ENCODE data around the gene GRHL3.

The GRHL3 gene

DNA sequence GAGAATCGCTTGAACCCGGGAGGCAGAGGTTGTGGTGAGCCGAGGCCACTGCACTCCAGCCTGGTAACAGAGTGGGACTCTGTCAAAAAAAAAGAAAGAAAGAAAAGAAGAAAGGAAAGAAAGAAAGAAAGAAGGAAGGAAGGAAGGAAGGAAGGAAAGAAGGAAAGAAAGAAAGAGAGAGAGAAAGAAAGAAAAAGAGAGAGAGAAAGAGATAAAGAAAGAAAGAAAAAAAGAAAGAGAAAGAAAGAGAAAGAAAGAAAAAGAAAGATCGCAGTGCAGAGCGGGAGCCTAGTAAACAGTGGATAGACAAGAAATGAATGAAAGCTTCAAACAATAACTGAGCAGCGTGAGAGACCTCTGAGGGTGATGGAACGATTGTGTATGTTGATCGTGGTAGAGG is 20.6 kb upstream of the GRHL3 start:
- TF ChIP-seq, protein P1, sequence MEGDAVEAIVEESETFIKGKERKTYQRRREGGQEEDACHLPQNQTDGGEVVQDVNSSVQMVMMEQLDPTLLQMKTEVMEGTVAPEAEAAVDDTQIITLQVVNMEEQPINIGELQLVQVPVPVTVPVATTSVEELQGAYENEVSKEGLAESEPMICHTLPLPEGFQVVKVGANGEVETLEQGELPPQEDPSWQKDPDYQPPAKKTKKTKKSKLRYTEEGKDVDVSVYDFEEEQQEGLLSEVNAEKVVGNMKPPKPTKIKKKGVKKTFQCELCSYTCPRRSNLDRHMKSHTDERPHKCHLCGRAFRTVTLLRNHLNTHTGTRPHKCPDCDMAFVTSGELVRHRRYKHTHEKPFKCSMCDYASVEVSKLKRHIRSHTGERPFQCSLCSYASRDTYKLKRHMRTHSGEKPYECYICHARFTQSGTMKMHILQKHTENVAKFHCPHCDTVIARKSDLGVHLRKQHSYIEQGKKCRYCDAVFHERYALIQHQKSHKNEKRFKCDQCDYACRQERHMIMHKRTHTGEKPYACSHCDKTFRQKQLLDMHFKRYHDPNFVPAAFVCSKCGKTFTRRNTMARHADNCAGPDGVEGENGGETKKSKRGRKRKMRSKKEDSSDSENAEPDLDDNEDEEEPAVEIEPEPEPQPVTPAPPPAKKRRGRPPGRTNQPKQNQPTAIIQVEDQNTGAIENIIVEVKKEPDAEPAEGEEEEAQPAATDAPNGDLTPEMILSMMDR (conservative IDR thresholded peaks at IDR 0.05; ENCODE audit: low read depth, low read length), result no peak
- DNase-seq (ENCODE audit: low read depth), result no peak
- no peak overlapping the region for H3K4me3 ChIP-seq (ENCODE audit: low read length)

DNA sequence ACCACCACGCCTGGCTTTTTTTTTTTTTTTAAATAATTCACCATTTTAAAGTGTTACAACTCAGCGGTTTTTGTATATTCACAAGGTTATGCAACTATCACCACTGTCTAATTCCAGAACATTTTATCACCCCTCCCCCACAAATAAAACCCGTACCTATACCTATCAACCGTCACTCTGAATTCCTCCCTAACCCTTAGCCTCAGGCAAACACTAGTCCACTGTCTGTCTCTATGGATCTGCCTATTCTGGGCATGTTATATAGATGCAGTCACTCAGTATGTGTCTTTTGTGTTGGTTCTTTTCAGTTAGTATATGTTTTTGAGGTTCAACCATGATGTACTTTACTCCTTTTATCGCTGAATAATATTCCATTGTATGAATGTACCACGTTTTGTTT is 19.3 kb upstream of the GRHL3 start:
- TF ChIP-seq, protein P1 (conservative IDR thresholded peaks at IDR 0.05; ENCODE audit: low read depth, low read length), result no peak
- DNase-seq (ENCODE audit: low read depth), result no peak
- no peak overlapping the region for H3K4me3 ChIP-seq (ENCODE audit: low read length)

DNA sequence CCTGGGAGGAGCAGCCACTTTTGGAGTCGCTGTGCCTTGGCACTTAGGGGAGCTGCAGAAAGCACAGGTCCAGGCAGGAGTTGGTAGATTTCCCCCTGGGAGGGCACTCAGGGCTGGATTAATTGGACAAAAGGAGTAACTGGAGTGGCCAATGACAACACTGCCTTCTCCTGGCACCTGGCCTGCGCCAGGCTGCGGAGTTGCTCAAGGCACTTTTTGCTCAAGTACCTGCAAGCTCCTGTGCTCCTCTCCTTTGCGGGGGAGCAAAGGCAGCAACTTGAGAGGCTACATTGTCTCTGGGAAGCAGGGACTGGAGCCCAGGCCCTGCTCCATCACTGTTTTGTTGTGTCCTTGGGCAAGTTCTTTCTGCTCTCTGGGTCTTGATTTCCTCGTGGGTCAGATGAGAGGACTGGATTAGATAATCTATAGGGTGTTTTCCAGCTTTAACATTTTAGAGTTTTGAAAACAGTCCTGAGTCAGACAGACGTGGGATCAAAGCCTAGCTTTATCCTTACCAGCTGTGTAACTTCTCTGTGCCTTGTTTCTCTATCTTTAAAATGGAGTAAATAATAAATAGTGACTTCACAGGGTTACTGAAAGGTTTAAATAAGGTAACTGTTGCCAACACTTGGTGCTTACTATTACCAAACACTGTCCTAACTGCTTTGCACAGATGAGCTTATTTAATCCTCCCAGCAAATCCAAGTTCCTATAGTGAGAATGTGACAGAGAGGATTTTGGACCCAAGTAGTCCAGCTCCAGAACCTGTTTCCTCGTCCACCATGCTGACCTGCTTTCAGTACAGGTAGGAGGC is 18.0 kb upstream of the GRHL3 start:
- no peak overlapping the region for H3K4me3 ChIP-seq (ENCODE audit: low read length)
- DNase-seq (ENCODE audit: low read depth), result no peak
- TF ChIP-seq, protein P1 (conservative IDR thresholded peaks at IDR 0.05; ENCODE audit: low read depth, low read length), result no peak

DNA sequence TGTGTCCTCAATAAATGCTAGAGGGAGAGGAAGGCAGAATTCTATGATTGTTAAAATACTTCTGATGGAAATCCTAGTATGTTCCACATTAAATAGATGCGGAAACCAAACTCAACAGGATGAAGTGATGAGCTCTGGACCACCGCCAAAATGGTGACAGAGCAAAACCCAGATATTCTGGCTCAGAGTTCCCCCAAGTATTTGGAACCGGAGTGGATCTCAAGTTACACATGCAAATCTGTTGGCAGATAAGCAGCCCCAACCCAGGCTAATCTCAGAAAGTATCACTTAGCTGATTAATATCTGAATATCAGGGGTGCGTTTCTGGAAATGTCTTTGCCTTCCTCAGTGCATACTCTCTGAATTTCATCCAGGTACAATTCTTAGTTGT is 17.4 kb upstream of the GRHL3 start:
- no peak overlapping the region for H3K4me3 ChIP-seq (ENCODE audit: low read length)
- TF ChIP-seq, protein P1 (conservative IDR thresholded peaks at IDR 0.05; ENCODE audit: low read depth, low read length), result no peak
- DNase-seq (ENCODE audit: low read depth), result no peak

DNA sequence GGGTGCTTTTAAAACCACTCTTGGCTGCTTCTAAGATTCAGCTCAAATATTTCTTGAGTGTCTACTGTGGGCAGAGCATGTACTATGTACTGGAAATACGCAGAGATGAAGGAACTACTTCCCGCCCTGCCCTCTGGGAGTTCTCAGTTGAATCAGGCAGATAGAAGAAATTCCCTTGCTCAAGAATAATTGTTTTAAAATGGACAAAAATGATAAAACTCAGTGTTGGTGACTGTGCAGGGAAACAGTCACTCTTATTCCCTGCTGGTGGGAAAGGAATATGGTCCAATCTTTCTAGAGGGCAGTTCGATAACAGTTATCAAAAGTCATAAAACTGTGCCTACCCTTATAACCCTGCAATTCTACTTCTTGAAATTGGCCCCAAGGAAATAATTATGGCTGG is 16.9 kb upstream of the GRHL3 start:
- TF ChIP-seq, protein P1 (conservative IDR thresholded peaks at IDR 0.05; ENCODE audit: low read depth, low read length), result no peak
- DNase-seq (ENCODE audit: low read depth), result no peak
- H3K4me3 ChIP-seq (ENCODE audit: low read length), result no peak overlapping the region

DNA sequence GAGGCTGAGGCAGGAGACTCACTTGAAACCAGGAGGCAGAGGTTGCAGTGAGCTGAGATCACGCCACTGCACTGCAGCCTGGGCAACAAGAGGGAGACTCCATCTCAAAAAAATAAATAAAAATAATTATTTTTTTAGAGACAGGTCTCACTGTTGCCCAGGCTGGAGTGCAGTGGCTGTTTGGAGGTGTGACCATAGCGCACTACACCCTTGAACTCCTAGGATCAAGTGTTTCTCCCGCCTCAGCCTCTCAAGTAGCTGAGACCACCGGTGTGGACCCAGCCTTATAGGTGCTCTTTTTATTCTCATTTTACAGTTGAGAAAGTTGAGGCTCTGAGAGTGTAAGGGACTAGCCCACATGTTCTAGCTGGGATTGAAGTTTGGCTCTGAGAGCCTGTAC is 15.6 kb upstream of the GRHL3 start:
- no peak overlapping the region for H3K4me3 ChIP-seq (ENCODE audit: low read length)
- TF ChIP-seq, protein P1 (conservative IDR thresholded peaks at IDR 0.05; ENCODE audit: low read depth, low read length), result no peak
- DNase-seq (ENCODE audit: low read depth), result no peak

DNA sequence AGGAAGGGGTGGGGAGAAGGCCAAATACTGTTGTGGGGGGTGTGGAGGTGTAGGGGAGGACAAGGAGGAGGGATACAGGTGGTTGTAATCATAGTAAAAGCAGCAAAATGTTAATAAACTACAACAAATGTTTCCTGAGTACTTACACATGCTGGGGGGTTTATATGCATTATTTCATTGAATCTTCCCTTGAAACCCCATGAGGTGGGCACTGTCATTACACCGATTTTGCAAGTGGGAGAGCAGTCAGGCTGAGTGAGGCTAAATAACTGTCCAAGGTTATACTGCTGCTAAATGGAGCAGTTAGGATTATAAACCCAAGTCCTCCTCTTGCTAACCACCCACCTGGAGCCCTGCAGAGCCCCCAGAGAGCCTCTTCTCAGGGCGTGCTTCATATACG is 14.4 kb upstream of the GRHL3 start:
- DNase-seq (ENCODE audit: low read depth), result no peak
- H3K4me3 ChIP-seq (ENCODE audit: low read length), result no peak overlapping the region
- TF ChIP-seq, protein P1 (conservative IDR thresholded peaks at IDR 0.05; ENCODE audit: low read depth, low read length), result no peak

Data from retinal pigment epithelial cell (primary cell).